Uterus (tissue), 2 donors: ENCODE results near the gene ACBD6.

Experiments used
- POLR2A ChIP-seq, 2 donors: fragments of 450-650 bp; IDR thresholded peaks; one replicate each; pipeline ENCODE4 v1.6.1; 2016; ENCODE audit warnings: antibody characterized with exemption in 2 of 2, mild to moderate bottlenecking in 1 of 2, moderate library complexity in 1 of 2
- TF ChIP-seq, protein P1 (sequence below), 4 experiments: fragments of 200-600 bp in 2 of 4; fragments of 450-650 bp in 2 of 4; sonication (generic) in 2 of 4; IDR thresholded peaks; one replicate each; pipeline ENCODE4 v1.5.1; 2016 to 2019; ENCODE audit warnings: antibody characterized with exemption in 4 of 4, mild to moderate bottlenecking in 2 of 4, moderate library complexity in 1 of 4

DNA sequence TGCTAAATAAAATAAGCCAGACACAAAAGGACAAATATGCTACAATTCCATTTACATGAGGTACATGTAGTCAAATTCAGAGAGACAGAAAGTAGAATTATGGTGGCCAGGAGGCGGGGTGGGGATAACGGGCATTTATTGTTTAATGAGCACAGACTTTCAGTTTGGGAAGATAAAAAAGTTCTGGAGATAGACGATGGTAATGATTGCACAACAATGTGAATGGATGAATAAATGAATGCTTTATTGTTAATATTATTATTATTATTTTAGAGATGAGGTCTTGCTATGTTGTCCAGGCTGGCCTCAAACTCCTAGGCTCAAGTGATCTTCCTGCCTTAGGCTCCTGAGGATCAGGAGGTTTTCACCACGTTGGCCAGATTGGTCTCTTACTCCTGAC is 150.4 kb downstream of the ACBD6 start:
- TF ChIP-seq, protein P1, sequence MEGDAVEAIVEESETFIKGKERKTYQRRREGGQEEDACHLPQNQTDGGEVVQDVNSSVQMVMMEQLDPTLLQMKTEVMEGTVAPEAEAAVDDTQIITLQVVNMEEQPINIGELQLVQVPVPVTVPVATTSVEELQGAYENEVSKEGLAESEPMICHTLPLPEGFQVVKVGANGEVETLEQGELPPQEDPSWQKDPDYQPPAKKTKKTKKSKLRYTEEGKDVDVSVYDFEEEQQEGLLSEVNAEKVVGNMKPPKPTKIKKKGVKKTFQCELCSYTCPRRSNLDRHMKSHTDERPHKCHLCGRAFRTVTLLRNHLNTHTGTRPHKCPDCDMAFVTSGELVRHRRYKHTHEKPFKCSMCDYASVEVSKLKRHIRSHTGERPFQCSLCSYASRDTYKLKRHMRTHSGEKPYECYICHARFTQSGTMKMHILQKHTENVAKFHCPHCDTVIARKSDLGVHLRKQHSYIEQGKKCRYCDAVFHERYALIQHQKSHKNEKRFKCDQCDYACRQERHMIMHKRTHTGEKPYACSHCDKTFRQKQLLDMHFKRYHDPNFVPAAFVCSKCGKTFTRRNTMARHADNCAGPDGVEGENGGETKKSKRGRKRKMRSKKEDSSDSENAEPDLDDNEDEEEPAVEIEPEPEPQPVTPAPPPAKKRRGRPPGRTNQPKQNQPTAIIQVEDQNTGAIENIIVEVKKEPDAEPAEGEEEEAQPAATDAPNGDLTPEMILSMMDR (IDR thresholded peaks at IDR 0.05) = no peak
- no peak for TF ChIP-seq POLR2A (IDR thresholded peaks at IDR 0.05)
